WI38 (cell line): Measurements from ENCODE around the gene RITA1.

Experiments used
- H3K4me3 ChIP-seq: 2 replicates; pipeline ENCODE4 v1.5.1; 2011; ENCODE audit warnings: low read depth, mild to moderate bottlenecking, control low read depth, low read length
- TF ChIP-seq, protein P1 (sequence below): IDR thresholded peaks from 2 replicates; pipeline ENCODE4 v1.5.1; 2012; ENCODE audit warnings: low read depth, mild to moderate bottlenecking, control low read depth, low read length

Gene RITA1

DNA sequence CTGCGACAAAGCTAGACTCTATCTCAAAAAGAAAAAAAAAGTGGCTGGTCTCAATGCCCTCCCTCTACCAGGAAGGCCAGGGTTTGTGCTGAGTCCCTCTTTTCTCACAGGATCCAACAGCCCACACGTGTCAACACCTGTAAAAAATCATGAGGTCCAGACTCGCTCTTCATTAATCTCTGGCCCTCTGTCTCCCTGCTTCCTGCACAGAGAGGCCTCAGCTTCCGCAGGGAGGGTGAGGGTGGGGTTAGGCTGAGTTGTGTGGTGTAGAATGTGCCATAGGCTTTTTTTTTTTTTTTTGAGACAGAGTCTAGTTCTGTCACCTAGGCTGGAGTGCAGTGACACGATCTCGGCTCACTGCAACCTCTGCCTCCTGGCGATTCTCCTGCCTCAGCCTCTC lies 29.9 kb upstream of the RITA1 start:
- H3K4me3 ChIP-seq = no peak overlapping the region
- TF ChIP-seq, protein P1, sequence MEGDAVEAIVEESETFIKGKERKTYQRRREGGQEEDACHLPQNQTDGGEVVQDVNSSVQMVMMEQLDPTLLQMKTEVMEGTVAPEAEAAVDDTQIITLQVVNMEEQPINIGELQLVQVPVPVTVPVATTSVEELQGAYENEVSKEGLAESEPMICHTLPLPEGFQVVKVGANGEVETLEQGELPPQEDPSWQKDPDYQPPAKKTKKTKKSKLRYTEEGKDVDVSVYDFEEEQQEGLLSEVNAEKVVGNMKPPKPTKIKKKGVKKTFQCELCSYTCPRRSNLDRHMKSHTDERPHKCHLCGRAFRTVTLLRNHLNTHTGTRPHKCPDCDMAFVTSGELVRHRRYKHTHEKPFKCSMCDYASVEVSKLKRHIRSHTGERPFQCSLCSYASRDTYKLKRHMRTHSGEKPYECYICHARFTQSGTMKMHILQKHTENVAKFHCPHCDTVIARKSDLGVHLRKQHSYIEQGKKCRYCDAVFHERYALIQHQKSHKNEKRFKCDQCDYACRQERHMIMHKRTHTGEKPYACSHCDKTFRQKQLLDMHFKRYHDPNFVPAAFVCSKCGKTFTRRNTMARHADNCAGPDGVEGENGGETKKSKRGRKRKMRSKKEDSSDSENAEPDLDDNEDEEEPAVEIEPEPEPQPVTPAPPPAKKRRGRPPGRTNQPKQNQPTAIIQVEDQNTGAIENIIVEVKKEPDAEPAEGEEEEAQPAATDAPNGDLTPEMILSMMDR = no peak

DNA sequence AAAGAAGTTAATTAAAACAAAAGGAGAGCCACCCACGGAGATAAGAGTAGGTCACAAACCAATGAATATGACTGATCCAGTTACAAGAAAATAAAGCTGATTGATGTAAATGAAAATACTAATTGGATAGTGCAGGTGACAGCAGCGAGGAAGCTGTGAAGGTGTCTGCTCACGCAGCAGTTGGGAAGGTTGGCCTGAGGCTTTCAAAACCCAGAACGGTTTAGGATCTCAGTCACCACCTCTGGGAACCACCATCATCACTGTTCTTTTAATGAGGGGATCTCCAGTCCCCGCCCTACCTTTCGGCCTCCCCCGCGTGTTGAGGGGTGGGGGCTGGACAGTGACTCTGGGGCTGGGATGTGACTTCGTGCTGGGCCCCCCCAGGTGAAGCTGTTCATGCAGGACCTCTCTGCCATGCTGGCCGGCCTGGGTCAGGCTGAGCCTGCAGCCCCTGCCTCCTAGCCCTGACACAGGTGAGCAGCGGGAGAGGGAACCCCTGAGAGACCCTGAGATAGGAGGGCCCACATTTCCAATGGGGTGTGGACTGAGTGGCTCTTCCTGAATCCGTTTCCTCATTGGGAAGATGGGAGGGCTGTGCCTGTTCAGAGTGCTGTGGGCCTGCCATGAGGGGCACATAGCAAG lies 28.2 kb upstream of the RITA1 start:
- H3K4me3 ChIP-seq = no peak overlapping the region
- TF ChIP-seq, protein P1 = no peak

DNA sequence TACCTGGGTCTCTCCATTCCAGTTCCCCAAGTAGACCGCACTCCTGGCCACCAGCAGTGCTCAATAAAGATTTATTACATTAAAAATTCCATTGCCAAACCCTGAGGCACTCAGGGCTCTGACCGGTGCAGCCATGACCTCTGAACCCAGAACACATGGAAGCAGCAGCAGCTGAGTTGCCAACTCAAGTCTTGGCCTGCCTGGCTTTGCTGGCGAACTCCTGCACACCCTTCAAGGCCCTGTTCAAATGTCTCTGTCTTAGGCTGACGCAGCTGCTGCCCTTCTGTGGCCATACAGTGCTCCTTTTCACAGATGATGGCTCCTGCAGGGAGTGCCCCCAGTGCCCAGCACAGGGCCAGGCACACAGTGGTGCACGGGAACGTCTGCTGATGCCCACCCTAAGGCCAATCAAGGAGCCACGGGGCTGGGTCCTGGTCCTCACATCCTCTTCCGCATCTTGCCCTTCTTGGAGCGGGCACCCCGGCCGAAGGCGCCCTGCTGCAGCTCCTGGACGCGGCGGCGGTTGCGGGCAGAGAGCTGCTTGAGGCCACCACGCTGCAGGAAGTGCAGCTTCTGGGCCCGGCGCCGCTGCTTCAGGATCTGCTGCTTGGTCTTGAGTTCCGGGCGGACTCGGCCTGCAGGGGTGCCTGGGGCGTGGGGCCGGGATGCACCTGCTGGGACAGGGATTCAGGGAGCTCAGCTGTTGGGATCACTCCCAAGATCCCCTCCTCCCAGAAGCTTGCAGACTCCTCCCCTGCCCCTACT lies 26.9 kb upstream of the RITA1 start:
- TF ChIP-seq, protein P1 = no peak

DNA sequence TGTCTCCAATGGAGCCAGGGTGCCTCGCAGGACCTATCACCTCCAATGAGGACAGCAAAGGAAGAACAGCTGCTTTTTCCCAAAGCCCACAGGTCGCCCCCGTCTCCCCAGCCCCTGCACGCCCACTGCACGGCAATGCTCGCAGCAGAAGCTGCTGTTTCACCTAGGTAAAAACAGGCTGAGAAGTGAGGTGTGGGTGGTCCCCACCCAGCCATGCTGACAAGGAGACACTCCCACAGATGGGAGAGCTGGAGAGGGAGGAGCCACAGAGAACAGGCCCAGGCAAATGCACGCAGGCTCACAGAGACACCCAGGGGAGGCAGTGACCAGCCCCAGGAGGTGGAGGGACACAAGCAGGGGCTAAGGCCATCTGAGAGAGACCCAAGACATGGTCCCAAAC lies 25.6 kb upstream of the RITA1 start:
- H3K4me3 ChIP-seq = no peak overlapping the region
- TF ChIP-seq, protein P1 = no peak

More for the DNA sequence above, 26.9 kb upstream of the RITA1 start:
- no peak overlapping the region for H3K4me3 ChIP-seq

DNA sequence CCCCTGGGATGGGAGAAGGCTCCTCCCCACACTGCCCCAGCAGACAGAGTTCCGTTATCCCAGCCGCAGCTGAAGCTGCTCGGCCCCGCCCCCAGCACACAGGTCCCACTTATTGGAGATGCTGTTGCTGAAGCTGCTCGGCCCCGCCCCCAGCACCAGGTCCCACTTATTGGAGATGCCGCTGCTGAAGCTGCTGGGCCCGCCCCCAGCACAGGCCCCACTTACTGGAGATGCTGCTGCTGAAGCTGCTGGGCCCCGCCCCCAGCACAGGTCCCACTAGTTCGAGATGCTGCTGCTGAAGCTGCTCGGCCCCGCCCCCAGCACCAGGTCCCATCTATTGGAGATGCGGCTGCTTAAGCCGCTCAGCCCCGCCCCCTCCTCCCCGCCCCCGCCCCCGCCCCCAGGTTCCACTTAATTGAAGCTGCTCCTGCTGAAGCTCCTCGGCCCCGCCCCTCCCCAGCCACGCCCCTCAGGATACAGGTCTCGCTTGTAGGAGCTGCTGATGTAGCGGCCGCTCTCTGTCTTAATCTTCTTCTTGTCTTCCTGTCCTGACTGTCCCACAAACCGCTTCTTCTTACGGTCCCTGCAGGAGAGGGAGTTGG lies 24.0 kb upstream of the RITA1 start:
- TF ChIP-seq, protein P1 = no peak
- H3K4me3 ChIP-seq = no peak overlapping the region

DNA sequence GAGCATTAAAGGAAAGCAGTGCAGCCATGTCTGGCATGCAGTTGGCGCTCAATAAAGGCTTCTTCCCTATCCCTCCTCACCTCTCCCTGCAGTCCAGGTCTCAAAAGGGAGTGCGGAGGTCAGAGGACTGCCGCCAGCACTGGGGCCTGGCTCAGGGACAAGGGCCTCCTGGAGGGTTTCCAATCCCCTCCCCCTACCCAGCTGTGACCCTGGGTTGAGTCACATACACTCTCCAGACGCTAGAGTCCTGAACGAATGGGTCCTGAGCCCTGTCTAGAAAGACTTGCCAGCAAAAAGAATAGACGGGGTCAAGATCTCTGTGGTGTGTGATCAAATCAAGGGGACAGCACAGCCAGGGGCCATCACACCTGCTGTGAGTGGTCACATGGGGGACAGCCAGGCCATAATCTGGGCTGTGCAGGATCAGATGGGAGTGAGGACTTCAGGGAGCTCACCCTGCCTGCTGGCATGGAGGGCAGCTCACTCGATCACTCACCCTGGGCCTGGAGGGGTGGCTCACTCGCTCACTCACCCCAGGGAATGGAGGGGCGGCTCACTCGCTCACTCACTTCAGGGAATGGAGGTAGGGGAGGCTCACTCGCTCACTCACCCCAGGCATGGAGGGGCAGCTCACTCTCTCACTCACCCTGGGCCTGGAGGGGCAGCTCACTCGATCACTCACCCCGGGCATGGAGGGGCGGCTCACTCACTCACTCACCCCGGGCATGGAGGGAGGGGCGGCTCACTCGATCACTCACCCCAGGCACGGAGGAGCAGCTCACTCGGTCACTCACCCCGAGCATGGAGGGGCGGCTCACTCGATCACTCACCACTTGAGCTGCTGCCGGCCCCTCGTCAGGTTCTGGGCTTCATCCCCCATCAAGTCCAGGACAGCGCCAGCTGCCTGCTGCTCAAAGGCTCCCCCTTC lies 23.2 kb upstream of the RITA1 start:
- TF ChIP-seq, protein P1 = no peak
- no peak overlapping the region for H3K4me3 ChIP-seq
